NCI-H1105 (cell line): ENCODE results near the gene C16orf89.
A peak's percentile ranks its signal among the peaks of the same experiment; 100 is the strongest.
"Not testable (repeated sequence)": the region's sequence is repeated elsewhere in the genome, so short reads cannot be mapped to it uniquely, and the experiment has no call there.

ENCODE experiments used
- DNase-seq: peaks from one replicate; lab custom pipeline; 2025; lab: John Stamatoyannopoulos, UW

C16orf89 gene

DNA sequence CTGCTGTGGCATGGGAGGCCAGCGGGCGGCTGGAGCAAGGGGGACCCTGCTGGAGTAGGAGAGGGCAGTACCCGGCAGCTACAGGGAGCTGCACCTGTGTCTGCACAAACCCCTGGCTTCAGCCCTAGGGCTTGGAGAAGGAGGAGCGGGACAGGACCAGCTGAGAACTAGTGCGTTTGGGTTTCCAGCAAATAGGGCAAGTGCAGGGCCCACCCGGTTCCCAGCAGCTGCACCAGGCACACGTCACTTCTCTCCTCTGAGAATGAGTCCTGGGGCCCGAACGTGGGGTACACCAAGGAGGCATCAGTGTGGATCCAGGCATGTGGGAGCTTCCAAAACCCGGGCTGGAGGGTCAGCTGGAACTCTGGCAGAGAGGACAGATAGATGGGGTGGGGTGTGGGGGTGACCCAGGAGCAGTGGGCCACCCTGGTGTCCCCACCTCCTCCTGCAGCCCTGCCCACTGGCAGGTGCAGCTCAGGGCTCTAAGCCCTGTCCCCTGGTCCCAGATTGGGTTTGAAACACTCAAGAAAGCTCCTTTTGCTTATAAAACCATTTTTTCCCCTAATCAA, 5.6 kb downstream of the C16orf89 start:
- no peak for DNase-seq

DNA sequence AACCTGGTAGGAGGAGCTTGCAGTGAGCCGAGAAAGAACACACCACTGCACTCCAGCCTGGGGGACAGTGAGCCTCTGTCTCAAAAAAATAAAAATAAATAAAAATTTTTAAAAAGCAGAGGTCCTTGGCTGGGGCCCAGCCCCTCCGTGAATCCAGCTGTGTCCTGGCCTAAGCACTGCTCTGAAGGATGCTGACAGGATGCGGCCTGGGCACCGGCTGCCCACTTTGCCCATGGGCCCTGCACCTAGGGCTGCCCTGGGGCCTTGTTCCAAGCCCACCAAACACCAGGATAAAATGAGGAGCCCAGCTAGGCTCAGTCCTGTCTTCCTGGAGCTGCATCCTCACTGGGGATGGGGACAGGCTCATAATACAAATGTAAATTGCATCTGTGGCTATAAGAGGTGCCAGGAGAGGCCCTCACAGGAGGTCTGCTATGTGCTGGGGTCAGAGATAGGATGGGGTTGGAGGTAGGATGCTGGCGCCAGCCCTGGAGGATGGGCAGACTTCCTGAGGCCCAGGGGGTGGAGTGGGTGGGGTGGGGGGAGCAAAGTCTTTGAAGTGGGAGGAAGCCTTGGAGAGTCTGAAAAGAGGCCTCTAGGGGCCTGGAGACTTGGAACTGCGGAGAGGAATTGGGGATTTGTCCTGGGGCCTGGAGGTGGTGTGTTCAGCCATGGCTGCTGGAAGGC, 6.2 kb downstream of the C16orf89 start:
- DNase-seq: no peak

DNA sequence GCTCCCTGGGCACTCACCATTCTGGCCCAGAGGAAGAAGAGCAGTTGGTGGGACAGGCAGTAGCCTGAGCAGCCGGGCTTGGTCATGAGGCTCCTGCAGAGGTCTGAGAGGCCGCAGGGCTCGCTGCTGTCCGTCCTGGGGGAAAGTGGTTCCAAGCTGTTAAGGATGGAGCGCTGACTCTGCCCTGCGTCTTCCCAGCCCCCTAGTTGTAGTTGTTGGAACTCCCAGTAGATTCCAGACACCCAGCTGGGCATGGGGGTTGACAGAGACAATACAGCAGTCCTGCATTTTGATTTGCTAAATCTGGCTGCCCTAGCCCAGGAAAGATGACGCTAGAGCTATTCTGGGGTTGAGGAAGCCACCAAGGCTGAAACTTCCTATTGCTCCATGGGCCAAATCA, 7.3 kb downstream of the C16orf89 start:
- DNase-seq: no peak

DNA sequence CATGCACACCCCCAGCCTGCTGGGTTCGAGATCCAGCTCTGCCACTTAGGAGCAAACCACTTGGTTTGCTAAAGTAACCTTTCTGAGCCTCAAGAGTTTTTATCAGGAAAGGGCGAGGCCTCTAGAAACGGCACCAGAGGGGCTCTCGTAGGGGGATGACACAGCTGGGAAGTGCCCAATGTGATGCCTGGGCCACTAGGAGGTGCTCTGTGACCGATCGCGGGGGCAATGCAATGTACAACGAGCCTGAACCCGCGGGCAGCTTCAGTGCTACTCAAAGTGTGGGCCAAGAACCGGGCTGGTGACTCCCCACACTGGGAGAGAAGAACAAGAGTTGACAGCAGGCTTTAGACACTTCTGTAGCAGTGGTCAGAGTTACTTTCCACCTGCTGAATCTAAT, 9.4 kb downstream of the C16orf89 start:
- no peak for DNase-seq

DNA sequence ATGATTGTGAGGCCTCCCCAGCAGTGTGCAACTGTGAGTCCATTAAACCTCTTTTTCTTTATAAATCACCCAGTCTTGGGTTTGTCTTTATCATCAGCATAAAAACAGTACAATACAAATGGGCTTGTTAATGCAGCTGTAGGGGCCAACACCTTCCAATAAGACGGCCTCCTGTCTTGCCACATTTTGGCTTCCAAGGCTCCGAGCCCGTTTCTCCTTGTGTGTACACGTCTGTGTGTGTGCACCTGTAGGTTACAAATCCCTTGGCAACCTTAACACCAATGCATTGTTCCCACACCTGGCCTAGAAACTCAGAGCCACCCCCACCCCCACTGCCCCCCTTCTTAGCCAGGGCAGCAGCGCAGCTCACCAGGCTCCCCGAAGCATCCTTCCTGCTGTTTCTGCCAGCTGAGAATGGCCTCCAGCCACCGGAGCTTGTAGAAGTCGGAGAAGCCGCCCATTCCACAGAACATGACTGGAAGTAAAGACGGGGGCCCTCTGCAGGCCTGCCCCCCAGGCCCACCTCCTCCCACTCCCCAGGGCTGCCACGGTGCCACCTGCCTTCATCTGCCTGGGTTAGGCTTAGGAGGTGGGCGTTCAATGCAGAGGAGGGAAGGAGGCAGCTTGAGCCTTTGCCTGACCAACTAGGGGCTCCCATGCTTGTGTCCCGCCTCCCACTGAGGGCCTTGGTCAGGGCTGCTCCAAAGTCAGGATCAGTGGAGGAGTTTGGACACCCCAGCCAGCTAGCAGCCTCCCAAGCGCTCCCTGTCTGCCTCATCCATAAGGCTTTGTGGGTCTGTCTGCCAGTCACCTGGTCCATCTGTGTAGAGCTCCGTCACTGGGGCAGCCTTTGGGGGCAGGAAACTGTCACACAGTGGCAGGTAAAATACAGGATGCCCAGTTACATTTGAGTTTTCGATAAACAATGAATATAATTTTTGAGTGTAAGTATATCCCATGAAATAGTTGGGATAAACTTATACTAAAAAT, 10.6 kb downstream of the C16orf89 start:
- no peak for DNase-seq

DNA sequence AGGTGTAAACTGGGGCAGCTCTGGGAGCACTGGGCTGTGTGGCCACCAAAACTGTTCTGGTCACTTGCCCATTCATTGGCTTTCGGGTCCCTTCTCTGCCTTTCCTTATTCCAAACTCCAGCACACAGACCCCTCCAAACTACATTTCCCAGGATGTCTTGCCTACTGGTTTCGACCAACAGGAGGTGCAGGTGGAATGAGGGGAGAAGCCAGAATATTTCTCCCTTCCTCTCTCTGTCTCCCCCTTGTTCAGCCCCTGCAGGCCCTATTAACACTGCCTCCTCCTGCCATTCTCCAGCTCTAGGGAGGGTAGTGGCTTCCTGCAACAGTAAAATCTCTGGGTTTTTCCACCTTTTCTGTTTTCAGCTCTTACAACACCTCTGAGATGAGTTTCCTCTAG, 18.8 kb downstream of the C16orf89 start:
- DNase-seq: no peak

DNA sequence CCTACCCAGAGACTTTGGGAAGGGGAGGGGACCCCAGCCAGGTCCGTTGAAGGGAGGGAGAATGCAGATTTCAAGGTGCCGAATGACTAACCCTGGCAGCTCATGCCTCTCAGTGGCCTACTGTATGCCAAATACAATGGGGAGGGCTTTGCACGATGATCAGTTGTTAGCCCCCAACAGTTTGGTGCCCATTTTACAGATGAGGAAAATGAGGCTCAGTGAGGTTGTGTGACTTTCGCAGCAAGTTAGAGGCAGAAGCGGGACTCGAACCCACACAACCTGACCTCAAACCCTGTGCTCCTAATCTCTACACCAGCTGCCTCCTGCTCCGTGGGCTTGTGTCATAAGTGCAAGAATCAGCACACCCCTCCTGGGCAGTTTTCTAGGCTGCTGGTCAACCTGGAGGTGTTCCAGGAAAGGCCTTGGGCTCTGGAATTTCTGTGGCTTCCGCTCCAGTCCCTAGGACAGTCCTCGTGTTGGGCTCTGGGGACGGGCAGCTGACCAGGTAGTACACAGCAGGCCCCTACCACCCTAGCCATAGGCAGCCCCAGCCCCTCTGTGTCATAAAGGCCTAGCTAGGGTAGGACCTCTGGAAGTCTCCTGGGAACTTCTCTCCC, 20.1 kb downstream of the C16orf89 start:
- no peak for DNase-seq

DNA sequence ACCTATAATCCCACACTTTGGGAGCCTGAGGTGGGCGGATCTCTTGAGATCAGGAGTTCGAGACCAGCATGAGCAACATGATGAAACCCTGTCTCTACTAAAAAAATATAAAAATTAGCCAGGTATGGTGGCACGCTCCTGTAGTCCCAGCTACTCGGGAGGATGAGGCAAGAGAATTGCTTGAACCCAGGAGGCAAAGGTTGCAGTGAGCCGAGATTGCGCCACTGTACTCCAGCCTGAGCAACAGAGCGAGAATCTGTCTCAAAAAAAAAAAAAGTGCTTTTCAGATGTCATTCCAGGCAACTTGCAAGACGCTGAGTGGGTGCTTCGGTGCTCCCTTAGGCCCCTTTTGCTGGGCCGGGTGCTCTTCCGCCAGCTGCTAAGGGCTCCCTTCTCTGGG, 21.2 kb downstream of the C16orf89 start:
- not testable (repeated sequence) for DNase-seq

DNA sequence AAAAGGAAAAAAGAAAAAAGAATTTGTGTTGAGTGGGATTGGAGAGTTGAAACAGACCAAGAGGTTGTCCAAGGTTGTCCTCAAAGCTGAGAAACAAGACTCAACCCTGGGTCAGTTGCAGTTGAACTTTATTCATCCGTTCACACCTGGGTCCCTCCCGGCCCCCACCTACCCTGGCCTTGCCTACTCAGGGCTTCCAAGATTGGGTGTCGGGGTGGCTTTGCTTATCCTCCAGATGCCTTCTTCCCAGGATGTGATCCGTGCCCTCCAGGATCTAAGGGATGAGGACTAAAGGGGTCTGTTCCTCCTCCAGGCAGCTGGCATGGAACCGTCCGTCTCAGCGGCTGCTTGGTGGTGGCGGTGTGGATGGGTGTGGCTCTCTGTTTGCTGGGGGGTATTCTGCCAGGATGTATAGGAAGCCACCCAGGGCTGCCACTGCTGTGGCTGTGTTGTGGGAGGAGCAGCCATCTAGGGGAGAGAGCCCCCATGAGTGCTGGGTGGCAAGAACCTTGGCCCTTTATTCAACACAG, 21.7 kb downstream of the C16orf89 start:
- DNase-seq: no peak

DNA sequence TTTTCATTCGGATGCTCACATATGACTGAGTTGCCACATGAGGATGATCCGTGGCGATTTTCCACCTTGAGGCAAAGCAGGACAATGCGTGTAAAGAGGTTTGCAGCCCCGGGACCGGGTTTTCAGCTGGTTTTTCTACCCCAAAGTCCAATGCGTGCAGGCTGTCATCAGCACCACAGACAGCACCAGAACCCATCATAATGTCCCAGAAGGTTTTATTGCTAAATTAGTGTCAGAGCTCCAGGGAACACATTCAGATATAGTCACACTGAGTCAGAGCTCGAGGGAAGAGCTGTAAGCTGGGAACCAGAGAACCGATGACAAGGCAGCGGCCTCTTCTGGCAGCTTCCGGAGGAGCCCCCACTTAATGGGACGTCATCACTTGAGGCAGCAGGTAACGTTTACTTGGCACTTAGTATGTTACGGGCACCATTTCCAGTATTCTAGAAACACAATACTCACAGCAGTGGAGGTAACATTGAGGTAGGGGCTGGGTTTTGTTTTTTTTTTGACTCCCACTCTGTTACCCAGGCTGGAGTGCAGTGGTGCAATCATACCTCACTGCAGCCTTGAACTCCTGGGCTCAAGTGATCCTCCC, 23.1 kb downstream of the C16orf89 start:
- no peak for DNase-seq

DNA sequence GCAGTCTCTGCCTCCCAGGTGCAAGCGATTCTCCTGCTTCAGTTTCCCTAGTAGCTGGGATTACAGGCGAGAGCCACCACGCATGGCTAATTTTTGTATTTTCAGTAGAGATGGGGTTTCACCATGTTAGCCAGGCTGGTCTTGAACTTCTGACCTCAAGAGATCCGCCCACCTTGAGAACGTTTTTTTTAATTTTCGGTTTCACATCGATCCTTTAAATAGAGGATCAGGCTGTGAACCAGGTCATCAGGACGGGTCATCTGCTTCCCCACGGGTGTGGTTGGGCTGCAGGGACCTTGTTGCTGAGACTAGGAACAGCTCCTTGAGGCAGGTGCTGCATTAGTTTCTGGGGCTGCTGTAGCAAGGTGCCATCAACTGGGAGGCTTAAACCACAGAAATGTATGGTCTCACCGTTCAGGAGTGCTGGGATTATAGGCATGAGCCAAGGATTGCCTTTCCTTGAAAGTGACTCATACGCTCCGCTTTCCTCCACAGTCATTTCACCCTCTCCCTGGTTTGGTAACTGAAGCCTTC, 24.1 kb downstream of the C16orf89 start:
- DNase-seq: no peak

DNA sequence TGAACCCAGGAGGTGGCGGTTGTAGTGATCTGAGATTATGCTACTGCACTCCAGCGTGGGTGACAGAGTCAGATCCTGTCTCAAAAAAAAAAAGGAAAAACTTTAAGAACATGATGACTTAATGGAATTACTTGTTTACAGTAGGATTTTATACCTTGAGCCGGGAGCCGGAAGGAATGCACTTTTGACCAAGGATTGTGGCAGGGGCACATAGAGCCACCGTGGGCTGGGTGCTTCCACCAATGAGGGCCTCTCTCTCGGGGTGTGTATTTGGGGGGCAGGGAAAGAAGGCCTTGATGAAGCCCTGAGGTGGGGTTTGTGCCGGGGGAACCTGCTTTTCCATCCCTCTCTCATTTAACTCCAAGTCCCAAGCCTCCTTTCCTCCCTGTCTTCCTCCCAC, 25.3 kb downstream of the C16orf89 start:
- DNase-seq: no peak

DNA sequence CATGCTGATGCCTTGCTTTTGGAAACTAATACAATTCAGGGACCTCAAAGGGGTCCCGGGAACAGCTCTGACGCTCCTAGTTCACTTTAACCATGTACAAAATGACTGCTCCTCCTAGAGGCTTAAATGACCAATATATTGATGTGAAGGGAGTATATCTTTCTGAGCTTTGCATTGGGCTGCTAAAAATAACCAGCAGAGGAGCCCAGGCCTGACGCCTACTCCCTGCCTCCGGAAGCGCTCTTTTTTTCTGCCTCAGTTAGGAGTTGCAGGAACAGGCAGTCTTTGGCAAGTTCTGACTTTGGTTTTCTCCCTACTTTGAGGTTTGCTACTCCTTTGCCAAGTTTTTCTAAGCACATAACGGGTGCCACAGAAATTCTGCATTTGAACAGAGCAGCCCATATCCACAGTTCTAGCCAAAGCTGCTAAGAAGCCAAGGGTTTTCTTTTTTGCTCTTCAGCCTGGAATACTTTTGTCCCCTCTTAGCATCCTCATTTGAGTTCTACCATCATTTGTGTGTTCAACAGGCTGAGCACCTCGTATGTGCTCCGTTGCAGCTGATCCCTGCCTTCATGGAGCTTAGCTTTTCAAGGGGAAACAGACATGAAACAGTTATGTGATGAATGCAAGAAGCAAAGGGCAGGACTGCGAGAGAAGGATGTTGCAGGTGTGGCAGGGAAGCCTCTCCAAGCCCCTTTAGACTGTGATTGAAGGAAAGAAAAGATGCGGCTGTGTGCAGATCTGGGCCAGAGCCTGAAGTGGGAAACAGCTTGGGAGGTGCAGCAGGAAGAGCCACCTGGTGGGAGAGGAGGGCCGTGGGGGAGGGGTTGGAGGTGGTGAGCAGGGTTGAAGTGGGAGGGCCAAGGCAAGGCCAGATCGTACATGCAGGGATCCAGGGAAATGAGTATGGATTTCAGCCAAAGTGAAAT, 29.3 kb downstream of the C16orf89 start:
- DNase-seq: no peak

DNA sequence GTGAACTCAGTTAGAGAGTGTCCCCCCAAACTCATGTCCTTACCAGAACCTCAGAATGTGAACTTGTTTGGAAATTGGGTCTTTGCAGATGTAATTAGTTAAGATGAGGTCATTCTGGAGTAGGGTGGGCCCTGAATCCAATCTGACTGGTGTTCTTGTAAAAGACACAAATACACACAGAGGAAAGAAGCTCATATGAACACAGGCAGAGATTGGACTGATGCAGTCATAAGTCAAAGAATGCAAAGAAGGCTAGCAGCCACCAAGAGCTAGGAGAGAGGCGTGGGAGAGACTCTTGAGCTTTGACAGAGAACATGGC, 29.9 kb downstream of the C16orf89 start:
- no peak for DNase-seq

DNA sequence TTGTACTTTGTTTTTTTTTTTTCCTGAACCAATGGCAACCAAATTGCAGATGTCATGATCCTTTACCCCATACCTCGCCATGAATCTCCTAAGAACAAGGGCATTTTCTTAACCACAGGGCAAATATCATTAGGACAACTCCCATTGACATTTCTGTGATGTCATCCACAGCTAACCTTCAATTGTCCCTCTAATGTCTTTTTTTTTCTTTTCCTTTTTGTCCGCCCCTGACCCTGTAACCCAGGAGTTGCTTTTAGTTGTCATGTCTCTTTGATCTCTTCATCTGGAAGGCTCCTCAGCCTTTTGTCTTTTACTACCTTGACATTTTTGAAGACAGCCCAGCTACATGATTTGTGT, 31.6 kb downstream of the C16orf89 start:
- DNase-seq: no peak

DNA sequence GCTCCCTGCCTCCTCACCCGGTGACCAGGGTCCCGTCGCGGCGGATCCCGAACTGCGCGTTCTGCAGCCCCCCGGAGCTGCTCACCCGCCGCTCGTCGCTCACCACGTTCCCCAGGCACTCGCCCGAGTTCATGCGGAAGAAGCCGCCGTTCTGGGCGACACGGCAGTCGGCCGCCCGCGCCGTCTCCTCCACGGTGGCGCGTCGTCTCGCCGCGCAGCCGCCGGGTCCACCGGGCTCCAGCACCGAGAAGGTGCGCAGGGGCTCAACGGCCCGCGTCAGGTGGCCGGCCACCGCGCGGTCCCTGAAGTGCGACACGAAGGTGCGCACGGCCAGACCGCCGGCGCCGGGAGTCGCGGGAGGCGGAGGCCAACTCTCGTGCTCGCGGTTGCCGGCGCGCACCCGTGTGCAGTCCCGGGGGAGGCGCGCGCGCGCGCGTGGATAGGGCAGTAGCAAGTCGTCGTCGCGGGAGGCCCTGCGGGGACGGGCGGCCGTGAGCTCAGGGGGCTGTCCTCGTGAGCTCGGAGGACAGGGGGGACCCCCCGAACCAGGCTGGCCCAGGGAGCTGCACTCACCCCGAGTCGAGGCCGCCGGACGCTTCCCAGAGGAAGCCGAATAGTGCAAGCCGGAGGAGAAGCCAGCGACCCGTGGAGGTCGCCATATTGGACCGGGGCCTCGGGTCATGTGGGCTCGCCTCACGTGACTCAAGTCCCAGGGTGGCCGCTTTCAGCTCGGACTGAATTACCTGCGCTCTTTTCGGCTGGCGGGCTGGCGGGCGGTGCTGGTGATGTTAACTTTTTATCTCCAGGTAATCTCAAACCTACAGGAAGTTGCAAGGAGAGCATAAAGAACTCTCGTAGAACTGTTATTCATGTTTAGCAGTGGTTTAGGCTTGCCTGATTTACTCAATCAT, 32.2 kb downstream of the C16orf89 start, which contains the start of gene NAGPA:
TSS of gene NAGPA (minus strand) at position 680 of the 911 bp plus-strand sequence. CDS start at position 659, 21 bp downstream.
- DNase-seq: peak; percentile 34

DNA sequence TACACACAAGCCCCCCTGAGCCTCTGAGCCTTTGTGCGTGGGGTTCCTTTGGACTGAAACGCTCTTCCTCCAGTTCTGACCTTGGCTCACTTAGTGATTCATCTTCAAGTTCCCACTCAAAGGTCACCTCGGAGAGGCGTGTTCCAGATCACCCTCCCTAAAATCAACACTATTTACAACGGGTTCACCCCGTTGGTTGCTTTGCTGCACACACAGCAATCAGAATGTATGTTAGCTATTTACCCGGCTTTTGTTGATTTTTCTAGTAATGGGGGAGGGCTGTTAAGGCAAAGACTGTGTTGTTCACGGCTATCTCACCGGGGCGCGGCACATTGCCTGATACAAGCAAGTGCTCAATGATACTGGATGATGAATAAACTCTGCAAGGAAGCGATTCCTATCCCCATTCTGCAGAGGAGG, 33.0 kb downstream of the C16orf89 start:
- DNase-seq: no peak

DNA sequence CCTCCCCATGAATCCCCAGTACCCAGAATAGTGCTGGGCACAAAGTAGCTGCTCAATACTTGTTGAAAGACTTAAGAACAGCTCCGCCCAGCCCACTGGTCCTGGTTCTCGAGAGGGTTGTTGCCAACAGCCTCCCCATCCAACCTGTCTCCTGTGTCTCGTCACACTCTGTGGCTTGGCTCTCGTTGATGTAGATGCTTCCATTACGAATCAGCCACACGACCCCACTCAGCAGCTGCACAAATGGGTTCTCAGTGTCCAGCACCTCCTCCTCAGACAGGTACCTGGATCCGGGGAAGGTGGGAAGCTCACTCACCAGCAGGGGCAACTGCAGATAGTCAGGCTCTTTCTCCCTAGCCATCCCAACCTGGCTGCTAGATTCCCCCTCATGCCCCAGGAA, 34.2 kb downstream of the C16orf89 start:
- no peak for DNase-seq

DNA sequence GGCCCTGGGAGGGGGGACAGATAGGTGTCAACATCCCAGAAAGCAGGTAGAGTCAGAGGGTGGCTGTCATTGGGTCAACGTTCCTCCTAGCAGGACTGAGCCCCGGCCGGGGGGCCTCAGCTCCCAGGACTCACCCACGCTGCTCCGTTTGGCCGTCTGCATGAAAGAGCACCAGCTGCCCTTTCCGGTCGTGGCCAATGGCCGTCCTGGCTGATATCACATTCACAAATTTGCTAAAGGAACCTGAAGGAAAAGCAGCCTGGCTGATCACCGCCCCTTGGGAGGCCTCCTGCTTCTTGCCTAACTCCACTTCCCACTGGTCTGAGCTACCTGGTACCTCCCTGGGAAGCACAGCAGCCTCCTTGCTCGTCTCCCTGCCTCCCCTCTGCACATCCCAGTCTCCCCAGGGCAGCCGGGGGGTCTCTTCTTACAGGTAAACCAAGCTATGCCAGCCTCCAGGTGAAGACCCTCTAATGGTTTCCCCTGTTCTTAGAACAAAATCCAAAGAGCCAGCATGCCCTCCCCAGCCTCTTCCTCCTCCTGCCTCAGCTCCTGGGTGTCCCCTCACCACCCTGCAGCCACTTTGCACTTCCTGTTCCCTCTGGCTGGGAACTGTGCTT, 35.4 kb downstream of the C16orf89 start:
- no peak for DNase-seq
